Osteocyte (in vitro differentiated cells): Measurements from ENCODE around the gene TMEM229A. TPM values are rescaled to one million over a fixed set of nuclear protein-coding genes. Genes with fewer than 3 reads are reported as not detected.

Source experiments
- DNase-seq: peaks from one replicate; pipeline ENCODE4 v3.0.0; 2021; ENCODE audit warnings: mixed read lengths; ENCODE audit not compliant: unreplicated experiment; ENCODE audit errors: extremely low spot score
- H3K27ac Mint-ChIP-seq: one replicate; pipeline ENCODE4 v1.8.0; 2021; ENCODE audit warnings: mild to moderate bottlenecking, mixed read lengths; ENCODE audit not compliant: unreplicated experiment
- H3K27me3 Mint-ChIP-seq: one replicate; pipeline ENCODE4 v1.8.0; 2021; ENCODE audit warnings: mixed read lengths; ENCODE audit not compliant: unreplicated experiment
- H3K36me3 Mint-ChIP-seq: one replicate; pipeline ENCODE4 v1.8.0; 2021; ENCODE audit warnings: mixed read lengths; ENCODE audit not compliant: unreplicated experiment
- H3K4me1 Mint-ChIP-seq: one replicate; pipeline ENCODE4 v1.8.0; 2021; ENCODE audit warnings: mixed read lengths; ENCODE audit not compliant: unreplicated experiment
- H3K4me3 Mint-ChIP-seq: one replicate; pipeline ENCODE4 v1.8.0; 2021; ENCODE audit warnings: mild to moderate bottlenecking, moderate library complexity, mixed read lengths; ENCODE audit not compliant: unreplicated experiment
- H3K9me3 Mint-ChIP-seq: one replicate; pipeline ENCODE4 v1.8.0; 2021; ENCODE audit warnings: mixed read lengths; ENCODE audit not compliant: unreplicated experiment
- CTCF ChIP-seq: fragments of 200-600 bp; sonication (generic); IDR thresholded peaks from 2 replicates; pipeline ENCODE4 v1.5.0; 2021; ENCODE audit warnings: antibody characterized with exemption, mild to moderate bottlenecking, moderate library complexity
- total RNA-seq: library from RNA; stranded (reverse); gene quantifications from 2 replicates; pipeline ENCODE4 v1.2.1, GENCODE V29; 2021

Gene TMEM229A
- total RNA-seq, 1 donor from 2014 or later, result not detected

GRCh38 chr7:123996327-123996625 lies 36.6 kb downstream of the TMEM229A start:
- H3K36me3 Mint-ChIP-seq, result no peaks in the 10 kb centered on the region
- peaks cover 3% of the 10 kb centered on the region for H3K27me3 Mint-ChIP-seq

GRCh38 chr7:123995617-123996326 lies 37.1 kb downstream of the TMEM229A start:
- Mint-ChIP-seq H3K27ac (no peak overlapping the region), H3K4me3 (no peak overlapping the region), H3K9me3 (no peaks in the 10 kb centered on the region), H3K27me3 (peaks cover 3% of the 10 kb centered on the region), H3K36me3 (no peaks in the 10 kb centered on the region), H3K4me1 (no peaks in the 10 kb centered on the region)
- no peak for TF ChIP-seq CTCF
- no peak for DNase-seq

More at GRCh38 chr7:123996327-123996625, 36.6 kb downstream of the TMEM229A start:
- Mint-ChIP-seq H3K27ac (no peak overlapping the region), H3K4me1 (no peaks in the 10 kb centered on the region), H3K9me3 (peaks cover 2% of the 10 kb centered on the region), H3K4me3 (no peak overlapping the region)
- DNase-seq, result no peak
- no peak for TF ChIP-seq CTCF

- no peak overlapping the region for H3K27ac Mint-ChIP-seq
- TF ChIP-seq CTCF, result no peak
- H3K4me3 Mint-ChIP-seq, result no peak overlapping the region
- peaks cover 3% of the 10 kb centered on the region for H3K27me3 Mint-ChIP-seq
- H3K36me3 Mint-ChIP-seq, result no peaks in the 10 kb centered on the region
- no peak for DNase-seq
- H3K9me3 Mint-ChIP-seq, result no peaks in the 10 kb centered on the region
- H3K4me1 Mint-ChIP-seq, result no peaks in the 10 kb centered on the region
These were observed 38.4 kb downstream of the TMEM229A start for GRCh38 chr7:123994449-123994848.

GRCh38 chr7:123993996-123994395 lies 38.9 kb downstream of the TMEM229A start:
- Mint-ChIP-seq H3K27me3 (peaks cover under 1% of the 10 kb centered on the region), H3K9me3 (no peaks in the 10 kb centered on the region), H3K27ac (no peak overlapping the region), H3K4me3 (no peak overlapping the region), H3K4me1 (no peaks in the 10 kb centered on the region), H3K36me3 (no peaks in the 10 kb centered on the region)
- no peak for TF ChIP-seq CTCF
- no peak for DNase-seq

- no peak for TF ChIP-seq CTCF
- H3K27me3 Mint-ChIP-seq, result no peaks in the 10 kb centered on the region
- H3K4me3 Mint-ChIP-seq, result no peak overlapping the region
- DNase-seq, result no peak
- H3K9me3 Mint-ChIP-seq, result no peaks in the 10 kb centered on the region
- no peak overlapping the region for H3K27ac Mint-ChIP-seq
- H3K4me1 Mint-ChIP-seq, result no peaks in the 10 kb centered on the region
- no peaks in the 10 kb centered on the region for H3K36me3 Mint-ChIP-seq
These were observed 39.9 kb downstream of the TMEM229A start for GRCh38 chr7:123992913-123993518.
